ENCODE results near the gene SLC38A10.

SLC38A10 gene

GRCh38 chr17:81331527-81332043 lies 36.5 kb upstream of the SLC38A10 start:
- no peak for DNase-seq (ENCODE audit: low read depth)

GRCh38 chr17:81330884-81331245 lies 35.8 kb upstream of the SLC38A10 start:
- no peak for DNase-seq (ENCODE audit: low read depth)

GRCh38 chr17:81329927-81330883 lies 35.1 kb upstream of the SLC38A10 start:
- DNase-seq (ENCODE audit: low read depth) = no peak

GRCh38 chr17:81328978-81329926 lies 34.1 kb upstream of the SLC38A10 start:
- DNase-seq (ENCODE audit: low read depth) = no peak

- DNase-seq (ENCODE audit: low read depth) = no peak
Measured at GRCh38 chr17:81328489-81328888, 33.4 kb upstream of the SLC38A10 start.

GRCh38 chr17:81325714-81326358 lies 30.7 kb upstream of the SLC38A10 start:
- no peak for DNase-seq (ENCODE audit: low read depth)

- no peak for DNase-seq (ENCODE audit: low read depth)
Measured at GRCh38 chr17:81324851-81325713, 30.0 kb upstream of the SLC38A10 start.

GRCh38 chr17:81324177-81324850 lies 29.2 kb upstream of the SLC38A10 start:
- DNase-seq (ENCODE audit: low read depth) = no peak

- no peak for DNase-seq (ENCODE audit: low read depth)
Measured at GRCh38 chr17:81323411-81323868, 28.3 kb upstream of the SLC38A10 start.

- no peak for DNase-seq (ENCODE audit: low read depth)
Measured at GRCh38 chr17:81323083-81323369, 27.9 kb upstream of the SLC38A10 start.

- DNase-seq (ENCODE audit: low read depth) = no peak
Measured at GRCh38 chr17:81322271-81323082, 27.4 kb upstream of the SLC38A10 start.

- no peak for DNase-seq (ENCODE audit: low read depth)
Measured at GRCh38 chr17:81317961-81318605, 23.0 kb upstream of the SLC38A10 start.

GRCh38 chr17:81317530-81317821 lies 22.4 kb upstream of the SLC38A10 start:
- no peak for DNase-seq (ENCODE audit: low read depth)

GRCh38 chr17:81315885-81316391 lies 20.8 kb upstream of the SLC38A10 start:
- no peak for DNase-seq (ENCODE audit: low read depth)

GRCh38 chr17:81315129-81315884 lies 20.2 kb upstream of the SLC38A10 start:
- DNase-seq (ENCODE audit: low read depth) = no peak

- DNase-seq (ENCODE audit: low read depth) = no peak
Measured at GRCh38 chr17:81314398-81315081, 19.4 kb upstream of the SLC38A10 start.

GRCh38 chr17:81313776-81314397 lies 18.8 kb upstream of the SLC38A10 start:
- no peak for DNase-seq (ENCODE audit: low read depth)
